AG09309 (cell line): ENCODE measurements around the gene RUFY2.
A peak's percentile ranks its signal among the peaks of the same experiment; 100 is the strongest.
"Not testable (repeated sequence)": the region's sequence is repeated elsewhere in the genome, so short reads cannot be mapped to it uniquely, and the experiment has no call there.

Experiments used
- DNase-seq: peaks from one replicate; pipeline ENCODE4 v3.0.0-alpha.2; 2010; ENCODE audit warnings: low read depth
- H3K4me3 ChIP-seq: 2 replicates; pipeline ENCODE4 v1.5.1; 2011; ENCODE audit warnings: mild to moderate bottlenecking, low read depth, low read length, moderate library complexity; ENCODE audit not compliant: control insufficient read depth
- TF ChIP-seq, protein P1 (sequence below): IDR thresholded peaks from 2 replicates; pipeline ENCODE4 v1.5.1; 2011; ENCODE audit warnings: mild to moderate bottlenecking, low read depth, low read length, inconsistent platforms; ENCODE audit not compliant: insufficient read depth, control insufficient read depth; ENCODE audit errors: missing control alignments

RUFY2 gene, protein sequence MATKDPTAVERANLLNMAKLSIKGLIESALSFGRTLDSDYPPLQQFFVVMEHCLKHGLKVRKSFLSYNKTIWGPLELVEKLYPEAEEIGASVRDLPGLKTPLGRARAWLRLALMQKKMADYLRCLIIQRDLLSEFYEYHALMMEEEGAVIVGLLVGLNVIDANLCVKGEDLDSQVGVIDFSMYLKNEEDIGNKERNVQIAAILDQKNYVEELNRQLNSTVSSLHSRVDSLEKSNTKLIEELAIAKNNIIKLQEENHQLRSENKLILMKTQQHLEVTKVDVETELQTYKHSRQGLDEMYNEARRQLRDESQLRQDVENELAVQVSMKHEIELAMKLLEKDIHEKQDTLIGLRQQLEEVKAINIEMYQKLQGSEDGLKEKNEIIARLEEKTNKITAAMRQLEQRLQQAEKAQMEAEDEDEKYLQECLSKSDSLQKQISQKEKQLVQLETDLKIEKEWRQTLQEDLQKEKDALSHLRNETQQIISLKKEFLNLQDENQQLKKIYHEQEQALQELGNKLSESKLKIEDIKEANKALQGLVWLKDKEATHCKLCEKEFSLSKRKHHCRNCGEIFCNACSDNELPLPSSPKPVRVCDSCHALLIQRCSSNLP

DNA sequence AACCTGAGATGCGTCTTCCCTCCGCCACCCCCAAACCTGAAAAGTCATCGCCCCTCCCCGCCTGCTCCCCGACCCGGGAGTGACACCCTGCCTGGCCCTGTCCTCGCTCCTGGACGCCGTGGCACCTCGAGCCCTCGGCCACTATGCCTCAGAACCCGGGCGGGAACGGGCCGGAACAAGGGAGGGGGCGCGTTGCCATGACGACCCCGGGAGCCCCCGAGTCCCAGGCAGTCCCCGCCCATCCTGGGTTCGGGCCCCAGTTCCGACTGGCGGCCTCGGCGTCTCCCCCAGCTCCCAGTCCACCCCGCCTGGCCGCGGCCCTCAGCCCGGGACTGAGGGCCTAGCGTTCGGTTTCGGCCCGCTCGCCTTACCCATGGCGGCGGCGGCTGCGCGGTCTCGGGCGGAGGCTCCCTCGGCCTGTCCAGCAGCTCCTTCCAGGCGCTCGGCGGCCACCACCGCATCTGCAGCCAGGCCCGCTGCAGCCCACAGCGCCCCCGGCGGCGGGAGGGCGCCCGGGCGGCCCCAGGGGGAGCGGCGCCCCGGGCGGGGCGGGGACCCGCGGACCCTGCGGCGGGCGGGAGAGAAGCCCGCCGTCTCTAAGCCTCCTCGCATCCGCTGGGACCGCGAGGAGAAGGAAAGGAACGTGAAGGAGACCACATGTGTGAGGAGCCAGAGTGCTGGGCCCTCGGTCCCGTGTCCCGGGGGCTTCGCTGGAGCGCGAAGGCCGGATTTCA is at the start of gene RUFY2:
RUFY2 (minus strand) TSS at position 463 of the 734 bp plus-strand sequence; CDS start at position 375, 88 bp downstream.
- peak within 1 kb of the TSS; percentile 99 for H3K4me3 ChIP-seq
- TF ChIP-seq, protein P1, sequence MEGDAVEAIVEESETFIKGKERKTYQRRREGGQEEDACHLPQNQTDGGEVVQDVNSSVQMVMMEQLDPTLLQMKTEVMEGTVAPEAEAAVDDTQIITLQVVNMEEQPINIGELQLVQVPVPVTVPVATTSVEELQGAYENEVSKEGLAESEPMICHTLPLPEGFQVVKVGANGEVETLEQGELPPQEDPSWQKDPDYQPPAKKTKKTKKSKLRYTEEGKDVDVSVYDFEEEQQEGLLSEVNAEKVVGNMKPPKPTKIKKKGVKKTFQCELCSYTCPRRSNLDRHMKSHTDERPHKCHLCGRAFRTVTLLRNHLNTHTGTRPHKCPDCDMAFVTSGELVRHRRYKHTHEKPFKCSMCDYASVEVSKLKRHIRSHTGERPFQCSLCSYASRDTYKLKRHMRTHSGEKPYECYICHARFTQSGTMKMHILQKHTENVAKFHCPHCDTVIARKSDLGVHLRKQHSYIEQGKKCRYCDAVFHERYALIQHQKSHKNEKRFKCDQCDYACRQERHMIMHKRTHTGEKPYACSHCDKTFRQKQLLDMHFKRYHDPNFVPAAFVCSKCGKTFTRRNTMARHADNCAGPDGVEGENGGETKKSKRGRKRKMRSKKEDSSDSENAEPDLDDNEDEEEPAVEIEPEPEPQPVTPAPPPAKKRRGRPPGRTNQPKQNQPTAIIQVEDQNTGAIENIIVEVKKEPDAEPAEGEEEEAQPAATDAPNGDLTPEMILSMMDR: peak; percentile 23
- DNase-seq: peak; percentile 14

DNA sequence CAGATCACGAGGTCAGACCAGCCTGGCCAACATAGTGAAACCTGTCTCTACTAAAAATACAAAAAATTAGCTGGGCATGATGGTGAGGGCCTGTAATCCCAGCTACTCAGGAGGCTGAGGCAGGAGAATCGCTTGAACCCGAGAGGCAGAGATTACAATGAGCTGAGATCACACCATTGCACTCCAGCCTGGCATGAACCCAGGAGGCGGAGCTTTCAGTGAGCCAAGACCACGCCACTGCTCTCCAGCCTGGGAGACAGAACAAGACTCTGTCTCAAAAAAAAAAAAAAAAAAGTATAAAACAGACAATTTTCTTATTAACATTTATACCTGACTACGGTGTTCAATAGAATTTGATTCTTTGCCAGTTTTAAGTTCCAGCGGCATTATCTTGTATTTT is 42.6 kb upstream of the RUFY2 start:
- H3K4me3 ChIP-seq, DNase-seq: not testable (repeated sequence)

DNA sequence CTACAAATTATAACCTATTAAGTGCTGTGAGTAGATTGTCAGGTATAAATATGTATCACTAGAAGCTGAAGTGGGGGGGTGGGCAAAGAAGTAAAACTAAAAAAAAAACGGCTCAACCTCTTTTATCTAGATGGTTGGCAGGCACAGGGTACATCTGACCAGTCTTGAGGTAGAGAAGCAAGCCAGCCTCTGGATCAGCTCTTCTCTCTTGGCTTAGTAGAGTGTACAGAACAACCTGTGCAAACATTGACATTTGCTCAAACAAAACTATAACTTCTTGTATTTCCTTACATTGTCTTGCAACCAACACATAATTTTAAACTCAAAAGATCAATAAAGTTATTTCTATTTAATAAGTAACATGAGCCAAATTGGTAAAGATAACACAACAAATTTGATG is 39.1 kb upstream of the RUFY2 start:
- no peak overlapping the region for H3K4me3 ChIP-seq
- DNase-seq: no peak
- TF ChIP-seq, protein P1: no peak

DNA sequence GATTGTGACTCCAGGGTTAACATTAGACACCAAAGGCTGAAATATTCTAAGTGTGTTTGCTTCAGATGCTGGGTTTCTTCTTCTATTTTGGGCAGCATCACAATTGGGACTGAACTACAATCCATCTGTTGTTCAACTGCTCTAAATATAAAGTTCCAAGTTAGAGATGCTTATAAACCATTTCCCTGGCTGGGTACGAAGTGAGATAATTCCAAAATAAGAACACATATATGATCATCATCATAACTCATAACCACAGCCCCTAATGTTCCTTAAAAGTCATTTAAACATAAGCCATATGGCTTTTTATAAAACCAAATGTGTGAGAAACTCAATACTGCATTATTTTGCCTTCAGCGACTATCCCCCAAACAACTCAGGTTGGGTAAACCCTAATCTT is 35.9 kb upstream of the RUFY2 start:
- DNase-seq: no peak
- H3K4me3 ChIP-seq: no peak overlapping the region

DNA sequence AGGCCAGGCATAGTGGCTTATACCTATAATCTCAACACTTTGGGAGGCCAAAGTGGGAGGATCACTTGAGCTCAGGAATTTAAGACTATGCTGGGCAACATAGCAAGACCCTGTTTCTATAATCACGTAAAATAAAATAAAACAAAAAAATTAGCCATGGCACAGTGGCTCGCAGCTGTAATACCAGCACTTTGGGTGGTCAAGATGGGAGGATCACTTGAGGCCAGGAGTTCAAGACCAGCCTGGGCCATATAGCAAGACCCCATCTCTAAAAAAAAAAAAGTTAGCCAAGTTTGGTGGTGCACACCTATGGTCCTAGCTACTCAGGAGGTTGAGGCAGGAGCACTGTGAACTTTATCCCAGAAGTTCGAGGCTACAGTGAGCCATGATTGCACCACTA is 33.8 kb upstream of the RUFY2 start:
- TF ChIP-seq, protein P1: no peak
- no peak for DNase-seq
- no peak overlapping the region for H3K4me3 ChIP-seq

More for the DNA sequence above, 35.9 kb upstream of the RUFY2 start:
- TF ChIP-seq, protein P1: no peak

DNA sequence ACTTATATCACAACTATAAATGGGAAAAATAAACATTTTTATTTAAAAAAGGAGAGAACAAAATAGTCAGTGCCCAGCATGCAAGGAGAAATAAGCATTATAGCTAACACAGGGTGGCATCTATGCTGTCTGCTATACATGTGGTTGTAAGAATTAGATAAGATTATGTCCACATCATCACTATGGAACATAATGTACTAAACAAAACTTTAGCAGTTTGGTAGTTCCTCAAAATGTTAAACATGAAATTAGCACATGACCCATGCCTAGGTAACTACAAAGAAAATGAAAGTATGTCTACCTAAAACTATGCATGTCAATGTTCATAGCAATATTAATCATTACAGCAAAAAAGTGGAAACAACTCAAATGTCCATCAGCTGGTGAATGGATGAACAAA is 28.7 kb upstream of the RUFY2 start:
- TF ChIP-seq, protein P1: no peak
- no peak for DNase-seq
- no peak overlapping the region for H3K4me3 ChIP-seq

DNA sequence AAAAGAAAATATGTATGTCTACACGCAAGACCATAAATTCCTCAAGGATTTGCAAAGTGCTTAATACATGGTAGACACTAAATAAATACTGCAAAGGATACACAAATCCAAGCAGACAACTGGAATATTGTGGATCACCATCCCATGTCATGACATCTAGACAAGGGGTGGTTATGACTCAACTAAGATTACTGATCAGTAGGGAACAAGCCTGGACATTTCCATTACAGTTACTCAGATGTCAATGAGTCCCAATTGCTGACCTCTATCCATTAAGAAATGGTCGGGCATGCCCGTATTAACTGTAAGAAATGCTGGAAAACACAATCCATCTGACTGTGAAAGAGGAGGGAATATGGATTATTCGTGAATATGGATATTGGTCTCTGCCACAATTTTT is 27.6 kb upstream of the RUFY2 start:
- TF ChIP-seq, protein P1: no peak
- H3K4me3 ChIP-seq: no peak overlapping the region
- DNase-seq: no peak
